Activated T-helper 2 cell treated with anti-CD3 and anti-CD28 coated beads, Interferon-gamma antibody, Interleukin-2, Interleukin-4, amounts not matched to agents 10 μg/mL and 5 μg/mL and 100 μg/mL, durations not matched to agents 14 hours and 24 hours and 36 hours (primary cell): ENCODE measurements around the gene MTHFD1L. TPM values are rescaled to one million over a fixed set of nuclear protein-coding genes. Genes with fewer than 3 reads are reported as not detected.

ENCODE experiments used
- DNase-seq: peaks from one replicate; pipeline ENCODE4 v3.0.0; 2021; ENCODE audit warnings: low spot score
- H3K27ac Mint-ChIP-seq: one replicate; pipeline ENCODE4 v1.8.0; 2021; ENCODE audit warnings: mixed read lengths
- H3K27me3 Mint-ChIP-seq: one replicate; pipeline ENCODE4 v1.8.0; 2021; ENCODE audit warnings: low read depth, mixed read lengths
- H3K36me3 Mint-ChIP-seq: one replicate; pipeline ENCODE4 v1.8.0; 2021; ENCODE audit warnings: low read depth, mixed read lengths
- H3K4me1 Mint-ChIP-seq: one replicate; pipeline ENCODE4 v1.8.0; 2021; ENCODE audit warnings: low read depth, mixed read lengths
- H3K4me3 Mint-ChIP-seq: one replicate; pipeline ENCODE4 v1.8.0; 2021; ENCODE audit warnings: low read depth, mild to moderate bottlenecking, moderate library complexity, mixed read lengths
- H3K9me3 Mint-ChIP-seq: one replicate; pipeline ENCODE4 v1.8.0; 2021; ENCODE audit warnings: mixed read lengths
- intact Hi-C: fragments of 100-400 bp; cut with micrococcal nuclease; formaldehyde crosslinking; loops from one replicate; pipeline ENCODE4 v1.15.1; 2023
- total RNA-seq: library from RNA; stranded (reverse); gene quantifications from 2 replicates; pipeline ENCODE4 v1.2.3, GENCODE V29; 2022

MTHFD1L gene
- total RNA-seq, 1 donor from 2014 or later = 93.4 TPM

GRCh38 chr6:150969901-150970300 is 104.4 kb downstream of the MTHFD1L start:
- Mint-ChIP-seq H3K4me1 (no peaks in the 10 kb centered on the region), H3K4me3 (no peak overlapping the region), H3K36me3 (peaks cover 42% of the 10 kb centered on the region), H3K27ac (no peak overlapping the region), H3K27me3 (no peaks in the 10 kb centered on the region), H3K9me3 (no peaks in the 10 kb centered on the region)
- intact Hi-C loops = no loop called here
- DNase-seq = no peak

- Mint-ChIP-seq H3K27me3 (no peaks in the 10 kb centered on the region), H3K9me3 (no peaks in the 10 kb centered on the region), H3K27ac (no peak overlapping the region), H3K4me3 (no peak overlapping the region), H3K36me3 (peaks cover 37% of the 10 kb centered on the region), H3K4me1 (no peaks in the 10 kb centered on the region)
- DNase-seq = no peak
- intact Hi-C loops = no loop called here
Measured at GRCh38 chr6:150971219-150971618, 105.7 kb downstream of the MTHFD1L start.

GRCh38 chr6:150975136-150975535 is 109.6 kb downstream of the MTHFD1L start:
- no peaks in the 10 kb centered on the region for H3K4me1 Mint-ChIP-seq
- intact Hi-C loops = no loop called here
- no peak overlapping the region for H3K27ac Mint-ChIP-seq
- H3K27me3 Mint-ChIP-seq = no peaks in the 10 kb centered on the region
- no peak overlapping the region for H3K4me3 Mint-ChIP-seq
- DNase-seq = no peak
- H3K36me3 Mint-ChIP-seq = peaks cover 44% of the 10 kb centered on the region
- no peaks in the 10 kb centered on the region for H3K9me3 Mint-ChIP-seq

- no peaks in the 10 kb centered on the region for H3K27me3 Mint-ChIP-seq
- no peak overlapping the region for H3K4me3 Mint-ChIP-seq
- H3K9me3 Mint-ChIP-seq = no peaks in the 10 kb centered on the region
- DNase-seq = no peak
- intact Hi-C loops = no loop called here
- peaks cover 43% of the 10 kb centered on the region for H3K36me3 Mint-ChIP-seq
- no peaks in the 10 kb centered on the region for H3K4me1 Mint-ChIP-seq
- no peak overlapping the region for H3K27ac Mint-ChIP-seq
Measured at GRCh38 chr6:150977281-150977680, 111.8 kb downstream of the MTHFD1L start.

- H3K36me3 Mint-ChIP-seq = peaks cover 41% of the 10 kb centered on the region
- H3K4me3 Mint-ChIP-seq = no peak overlapping the region
- H3K27me3 Mint-ChIP-seq = no peaks in the 10 kb centered on the region
- no peaks in the 10 kb centered on the region for H3K9me3 Mint-ChIP-seq
- DNase-seq = no peak
- intact Hi-C loops = no loop called here
- H3K4me1 Mint-ChIP-seq = no peaks in the 10 kb centered on the region
- H3K27ac Mint-ChIP-seq = no peak overlapping the region
Measured at GRCh38 chr6:150978624-150979023, 113.1 kb downstream of the MTHFD1L start.

GRCh38 chr6:150979826-150980350 is 114.4 kb downstream of the MTHFD1L start:
- DNase-seq = no peak
- H3K9me3 Mint-ChIP-seq = no peaks in the 10 kb centered on the region
- H3K4me1 Mint-ChIP-seq = no peaks in the 10 kb centered on the region
- intact Hi-C loops = no loop called here
- peaks cover 37% of the 10 kb centered on the region for H3K36me3 Mint-ChIP-seq
- H3K4me3 Mint-ChIP-seq = no peak overlapping the region
- no peaks in the 10 kb centered on the region for H3K27me3 Mint-ChIP-seq
- no peak overlapping the region for H3K27ac Mint-ChIP-seq

GRCh38 chr6:150981095-150981494 is 115.6 kb downstream of the MTHFD1L start:
- no peak overlapping the region for H3K27ac Mint-ChIP-seq
- intact Hi-C loops = no loop called here
- H3K36me3 Mint-ChIP-seq = peaks cover 35% of the 10 kb centered on the region
- no peak for DNase-seq
- H3K9me3 Mint-ChIP-seq = no peaks in the 10 kb centered on the region
- H3K27me3 Mint-ChIP-seq = no peaks in the 10 kb centered on the region
- H3K4me1 Mint-ChIP-seq = no peaks in the 10 kb centered on the region
- H3K4me3 Mint-ChIP-seq = no peak overlapping the region

GRCh38 chr6:150981669-150982068 is 116.2 kb downstream of the MTHFD1L start:
- intact Hi-C loops = no loop called here
- H3K9me3 Mint-ChIP-seq = no peaks in the 10 kb centered on the region
- DNase-seq = no peak
- no peaks in the 10 kb centered on the region for H3K27me3 Mint-ChIP-seq
- H3K36me3 Mint-ChIP-seq = peaks cover 29% of the 10 kb centered on the region
- H3K27ac Mint-ChIP-seq = no peak overlapping the region
- H3K4me3 Mint-ChIP-seq = no peak overlapping the region
- H3K4me1 Mint-ChIP-seq = no peaks in the 10 kb centered on the region

GRCh38 chr6:150987371-150987828 is 121.9 kb downstream of the MTHFD1L start:
- intact Hi-C loops = loop anchor here (2.0 to 5.0 kb wide), 2 partner anchors 17 to 570 kb away; no protein-coding TSS in a partner anchor
- H3K4me3 Mint-ChIP-seq = peak overlapping the region; percentile 49
- no peaks in the 10 kb centered on the region for H3K9me3 Mint-ChIP-seq
- no peaks in the 10 kb centered on the region for H3K27me3 Mint-ChIP-seq
- peaks cover 9% of the 10 kb centered on the region for H3K4me1 Mint-ChIP-seq
- H3K36me3 Mint-ChIP-seq = peaks cover 25% of the 10 kb centered on the region
- peak; percentile 29 for DNase-seq
- H3K27ac Mint-ChIP-seq = peak overlapping the region; percentile 95

GRCh38 chr6:150987855-150988464 is 122.5 kb downstream of the MTHFD1L start:
- Mint-ChIP-seq H3K4me3 (no peak overlapping the region), H3K4me1 (peaks cover 9% of the 10 kb centered on the region), H3K27me3 (no peaks in the 10 kb centered on the region), H3K36me3 (peaks cover 27% of the 10 kb centered on the region), H3K27ac (peak overlapping the region; percentile 95), H3K9me3 (no peaks in the 10 kb centered on the region)
- intact Hi-C loops = loop anchor here (2.0 to 5.0 kb wide), 2 partner anchors 17 to 571 kb away; no protein-coding TSS in a partner anchor
- no peak for DNase-seq

- no peak overlapping the region for H3K4me3 Mint-ChIP-seq
- H3K4me1 Mint-ChIP-seq = peaks cover 9% of the 10 kb centered on the region
- DNase-seq = no peak
- intact Hi-C loops = no loop called here
- H3K27ac Mint-ChIP-seq = no peak overlapping the region
- H3K36me3 Mint-ChIP-seq = peaks cover 35% of the 10 kb centered on the region
- H3K9me3 Mint-ChIP-seq = no peaks in the 10 kb centered on the region
- no peaks in the 10 kb centered on the region for H3K27me3 Mint-ChIP-seq
Measured at GRCh38 chr6:150991487-150991886, 126.0 kb downstream of the MTHFD1L start.

- Mint-ChIP-seq H3K4me1 (peaks cover 5% of the 10 kb centered on the region), H3K27ac (no peak overlapping the region), H3K27me3 (no peaks in the 10 kb centered on the region), H3K9me3 (no peaks in the 10 kb centered on the region), H3K4me3 (no peak overlapping the region), H3K36me3 (peaks cover 42% of the 10 kb centered on the region)
- DNase-seq = no peak
- intact Hi-C loops = no loop called here
Measured at GRCh38 chr6:150992262-150992661, 126.8 kb downstream of the MTHFD1L start.

- H3K27ac Mint-ChIP-seq = no peak overlapping the region
- H3K4me1 Mint-ChIP-seq = peaks cover under 1% of the 10 kb centered on the region
- no peak for DNase-seq
- H3K27me3 Mint-ChIP-seq = no peaks in the 10 kb centered on the region
- peaks cover 42% of the 10 kb centered on the region for H3K36me3 Mint-ChIP-seq
- intact Hi-C loops = no loop called here
- H3K9me3 Mint-ChIP-seq = no peaks in the 10 kb centered on the region
- no peak overlapping the region for H3K4me3 Mint-ChIP-seq
Measured at GRCh38 chr6:150992703-150993102, 127.2 kb downstream of the MTHFD1L start.
